NT2/D1 (cell line): ENCODE results near the gene DDX5.

Source experiments
- SUZ12 ChIP-seq: IDR thresholded peaks from 2 replicates; pipeline ENCODE4 v1.6.1; 2011; ENCODE audit not compliant: insufficient read length, insufficient read depth; ENCODE audit errors: extremely low read depth
- ZNF274 ChIP-seq: IDR thresholded peaks from 2 replicates; pipeline ENCODE4 v1.6.1; 2011; ENCODE audit warnings: mild to moderate bottlenecking, low read depth, low read length

DNA sequence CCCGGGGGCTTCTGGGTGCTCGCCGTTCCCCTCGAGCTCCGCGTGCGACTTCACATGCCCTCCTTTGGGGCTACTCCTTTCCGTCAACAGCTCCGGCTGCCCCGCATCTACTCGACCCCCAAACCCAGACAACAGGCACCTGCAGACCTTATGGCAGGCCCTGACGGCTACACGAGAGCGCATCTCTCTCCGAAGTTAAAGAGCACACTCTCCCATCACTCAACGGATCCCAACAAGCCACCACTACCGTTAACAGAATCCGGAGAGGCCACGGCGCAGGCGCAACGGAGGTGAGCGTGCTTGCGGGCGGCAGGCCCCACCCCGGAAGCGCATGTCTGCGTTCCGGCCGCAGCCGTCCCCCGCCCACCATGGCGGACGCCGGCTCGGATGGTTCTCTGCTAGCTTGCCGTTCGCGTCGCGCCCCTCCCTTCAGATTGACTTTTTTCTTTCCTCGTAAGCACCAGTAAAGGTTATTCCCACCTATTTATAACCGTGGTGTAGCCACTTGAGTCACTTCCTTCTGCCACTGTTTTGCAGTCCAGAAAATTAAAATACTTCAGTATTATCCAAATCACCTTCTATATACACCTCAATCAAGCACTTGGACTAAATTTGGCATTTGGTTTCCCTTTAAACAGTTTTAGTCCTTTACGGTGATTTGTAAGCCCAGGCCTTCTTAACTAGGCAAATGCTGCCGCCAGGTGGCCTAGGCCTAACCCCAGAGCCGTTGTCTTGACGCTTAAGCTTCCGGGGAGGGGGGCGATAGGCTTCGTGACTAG is 9.1 kb downstream of the DDX5 start, which contains the start of gene POLG2:
- TF ChIP-seq ZNF274 (no peak), SUZ12 (no peak)
